Right lung (tissue), 5 donors: ENCODE measurements around the gene NPTN. TPM values are rescaled to one million over a fixed set of nuclear protein-coding genes. Genes with fewer than 3 reads are reported as not detected.
A peak's percentile ranks its signal among the peaks of the same experiment; 100 is the strongest.
"Not testable (repeated sequence)": the region's sequence is repeated elsewhere in the genome, so short reads cannot be mapped to it uniquely, and the experiment has no call there.

ENCODE experiments used
- DNase-seq, 2 donors: peaks; one replicate each; pipeline ENCODE4 v3.0.0-alpha.2; 2013
- polyA plus RNA-seq, 5 donors: library from polyadenylated mRNA; unstranded; fragments of 120-200 nt; gene quantifications; one replicate each; pipeline versions ENCODE4 v1.2.1 to v1.2.3, GENCODE V29; 2013; ENCODE audit warnings: inconsistent platforms in 1 of 5, low replicate concordance in 1 of 5; ENCODE audit not compliant: insufficient read length in 5 of 5, insufficient read depth in 1 of 5

The NPTN gene
- polyA plus RNA-seq, 5 donors: 110 to 143 (median 126) TPM

- peak; percentile 19 to 20 for DNase-seq
These were observed 59.6 kb downstream of the NPTN start for GRCh38 chr15:73573572-73573971.

GRCh38 chr15:73573037-73573436, 60.2 kb downstream of the NPTN start:
- DNase-seq: no peak

- DNase-seq: no peak
These were observed 60.9 kb downstream of the NPTN start for GRCh38 chr15:73572296-73572695.

GRCh38 chr15:73571346-73571745, 61.8 kb downstream of the NPTN start:
- DNase-seq: no peak

GRCh38 chr15:73570355-73571032, 62.7 kb downstream of the NPTN start:
- no peak for DNase-seq

GRCh38 chr15:73569361-73569760, 63.8 kb downstream of the NPTN start:
- DNase-seq: no peak

GRCh38 chr15:73568564-73569280, 64.5 kb downstream of the NPTN start:
- DNase-seq: no peak

- DNase-seq: no peak
These were observed 66.2 kb downstream of the NPTN start for GRCh38 chr15:73567020-73567419.

GRCh38 chr15:73564255-73564654, 68.9 kb downstream of the NPTN start:
- no peak for DNase-seq

GRCh38 chr15:73560501-73561117, 72.6 kb downstream of the NPTN start:
- DNase-seq: peak; percentile 51 to 72

- DNase-seq: no peak
These were observed 74.7 kb downstream of the NPTN start for GRCh38 chr15:73558529-73558928.

GRCh38 chr15:73555080-73555479, 78.1 kb downstream of the NPTN start:
- no peak for DNase-seq

- no peak for DNase-seq
These were observed 83.0 kb downstream of the NPTN start for GRCh38 chr15:73550190-73550589.

- not testable (repeated sequence) for DNase-seq
These were observed 84.3 kb downstream of the NPTN start for GRCh38 chr15:73548925-73549324.

GRCh38 chr15:73541479-73541878, 91.7 kb downstream of the NPTN start:
- DNase-seq: no peak

GRCh38 chr15:73540161-73540560, 93.0 kb downstream of the NPTN start:
- DNase-seq: no peak

GRCh38 chr15:73539212-73540128, 93.7 kb downstream of the NPTN start:
- peak in 1 of 2 donors; percentile 4 for DNase-seq

GRCh38 chr15:73538563-73539211, 94.5 kb downstream of the NPTN start:
- DNase-seq: no peak

- DNase-seq: no peak
These were observed 95.1 kb downstream of the NPTN start for GRCh38 chr15:73538123-73538522.

- no peak for DNase-seq
These were observed 102.5 kb downstream of the NPTN start for GRCh38 chr15:73530649-73531048.

GRCh38 chr15:73527598-73527997, 105.6 kb downstream of the NPTN start:
- no peak for DNase-seq
